ENCODE data around the gene CYLD.

The CYLD gene

DNA sequence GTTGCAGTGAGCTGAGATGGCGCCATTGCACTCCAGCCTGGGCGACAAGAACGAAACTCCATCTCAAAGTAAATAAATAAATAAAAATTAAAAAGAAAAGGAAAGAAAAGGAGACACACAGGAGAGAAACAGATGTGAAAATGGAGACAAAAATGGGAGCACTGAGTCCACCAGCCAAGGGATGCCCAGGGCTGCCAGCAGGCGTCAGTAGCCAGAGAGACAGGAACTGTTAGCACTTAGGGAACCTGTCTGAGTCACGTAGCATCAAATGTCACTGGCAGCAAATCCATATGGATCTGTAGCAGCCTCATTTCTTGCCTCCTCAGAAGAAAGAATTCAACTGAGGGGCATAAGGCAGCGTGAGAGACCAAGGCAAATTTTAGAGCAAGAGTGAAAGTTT is 79.7 kb downstream of the CYLD start:
- H3K27ac ChIP-seq (replicated peaks) = no peak overlapping the region
- H3K27me3 ChIP-seq (ENCODE audit: insufficient read depth, poor library complexity, severe bottlenecking) = peaks cover 7% of the 10 kb centered on the region
- H3K4me3 ChIP-seq (replicated peaks; ENCODE audit: insufficient read depth, low read length) = no peak overlapping the region
- no peak for DNase-seq (ENCODE audit: low read depth in 1 of 2, low spot score in 1 of 2)
- TF ChIP-seq SPI1 (IDR thresholded peaks at IDR 0.05; ENCODE audit: borderline replicate concordance, low read depth) = no peak
- no peak for TF ChIP-seq GABPA (IDR thresholded peaks at IDR 0.05; ENCODE audit: low read depth)
- TF ChIP-seq, protein P1, sequence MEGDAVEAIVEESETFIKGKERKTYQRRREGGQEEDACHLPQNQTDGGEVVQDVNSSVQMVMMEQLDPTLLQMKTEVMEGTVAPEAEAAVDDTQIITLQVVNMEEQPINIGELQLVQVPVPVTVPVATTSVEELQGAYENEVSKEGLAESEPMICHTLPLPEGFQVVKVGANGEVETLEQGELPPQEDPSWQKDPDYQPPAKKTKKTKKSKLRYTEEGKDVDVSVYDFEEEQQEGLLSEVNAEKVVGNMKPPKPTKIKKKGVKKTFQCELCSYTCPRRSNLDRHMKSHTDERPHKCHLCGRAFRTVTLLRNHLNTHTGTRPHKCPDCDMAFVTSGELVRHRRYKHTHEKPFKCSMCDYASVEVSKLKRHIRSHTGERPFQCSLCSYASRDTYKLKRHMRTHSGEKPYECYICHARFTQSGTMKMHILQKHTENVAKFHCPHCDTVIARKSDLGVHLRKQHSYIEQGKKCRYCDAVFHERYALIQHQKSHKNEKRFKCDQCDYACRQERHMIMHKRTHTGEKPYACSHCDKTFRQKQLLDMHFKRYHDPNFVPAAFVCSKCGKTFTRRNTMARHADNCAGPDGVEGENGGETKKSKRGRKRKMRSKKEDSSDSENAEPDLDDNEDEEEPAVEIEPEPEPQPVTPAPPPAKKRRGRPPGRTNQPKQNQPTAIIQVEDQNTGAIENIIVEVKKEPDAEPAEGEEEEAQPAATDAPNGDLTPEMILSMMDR (IDR thresholded peaks at IDR 0.05; ENCODE audit: insufficient read depth, low read length) = no peak

DNA sequence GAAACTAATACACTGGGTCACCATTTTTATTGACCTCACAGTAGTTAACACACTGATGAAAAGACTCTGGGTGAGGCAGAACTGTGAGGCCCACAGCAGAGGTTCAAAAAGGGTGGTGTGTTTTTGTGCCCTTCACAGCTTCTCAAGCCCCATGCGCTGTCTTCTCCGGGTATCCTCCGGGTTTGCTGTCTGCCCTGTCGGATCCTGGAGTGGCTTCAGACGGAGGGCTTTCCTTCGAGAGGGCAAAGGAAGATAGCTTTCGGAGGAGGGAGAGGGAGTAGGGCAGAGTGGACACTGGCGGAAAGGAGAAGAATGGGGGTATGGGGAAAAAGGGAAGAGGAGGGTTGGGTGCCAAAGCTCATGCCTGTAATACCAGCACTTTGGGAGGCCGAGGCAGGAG is 80.8 kb downstream of the CYLD start:
- H3K27me3 ChIP-seq (ENCODE audit: insufficient read depth, poor library complexity, severe bottlenecking) = peaks cover 12% of the 10 kb centered on the region
- DNase-seq (ENCODE audit: low read depth in 1 of 2, low spot score in 1 of 2) = no peak
- no peak overlapping the region for H3K27ac ChIP-seq (replicated peaks)
- H3K4me3 ChIP-seq (replicated peaks; ENCODE audit: insufficient read depth, low read length) = no peak overlapping the region
- TF ChIP-seq, protein P2, sequence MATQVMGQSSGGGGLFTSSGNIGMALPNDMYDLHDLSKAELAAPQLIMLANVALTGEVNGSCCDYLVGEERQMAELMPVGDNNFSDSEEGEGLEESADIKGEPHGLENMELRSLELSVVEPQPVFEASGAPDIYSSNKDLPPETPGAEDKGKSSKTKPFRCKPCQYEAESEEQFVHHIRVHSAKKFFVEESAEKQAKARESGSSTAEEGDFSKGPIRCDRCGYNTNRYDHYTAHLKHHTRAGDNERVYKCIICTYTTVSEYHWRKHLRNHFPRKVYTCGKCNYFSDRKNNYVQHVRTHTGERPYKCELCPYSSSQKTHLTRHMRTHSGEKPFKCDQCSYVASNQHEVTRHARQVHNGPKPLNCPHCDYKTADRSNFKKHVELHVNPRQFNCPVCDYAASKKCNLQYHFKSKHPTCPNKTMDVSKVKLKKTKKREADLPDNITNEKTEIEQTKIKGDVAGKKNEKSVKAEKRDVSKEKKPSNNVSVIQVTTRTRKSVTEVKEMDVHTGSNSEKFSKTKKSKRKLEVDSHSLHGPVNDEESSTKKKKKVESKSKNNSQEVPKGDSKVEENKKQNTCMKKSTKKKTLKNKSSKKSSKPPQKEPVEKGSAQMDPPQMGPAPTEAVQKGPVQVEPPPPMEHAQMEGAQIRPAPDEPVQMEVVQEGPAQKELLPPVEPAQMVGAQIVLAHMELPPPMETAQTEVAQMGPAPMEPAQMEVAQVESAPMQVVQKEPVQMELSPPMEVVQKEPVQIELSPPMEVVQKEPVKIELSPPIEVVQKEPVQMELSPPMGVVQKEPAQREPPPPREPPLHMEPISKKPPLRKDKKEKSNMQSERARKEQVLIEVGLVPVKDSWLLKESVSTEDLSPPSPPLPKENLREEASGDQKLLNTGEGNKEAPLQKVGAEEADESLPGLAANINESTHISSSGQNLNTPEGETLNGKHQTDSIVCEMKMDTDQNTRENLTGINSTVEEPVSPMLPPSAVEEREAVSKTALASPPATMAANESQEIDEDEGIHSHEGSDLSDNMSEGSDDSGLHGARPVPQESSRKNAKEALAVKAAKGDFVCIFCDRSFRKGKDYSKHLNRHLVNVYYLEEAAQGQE (IDR thresholded peaks at IDR 0.05; ENCODE audit: insufficient replicate concordance, low read depth) = no peak
- no peak for TF ChIP-seq GABPA (IDR thresholded peaks at IDR 0.05; ENCODE audit: low read depth)
- TF ChIP-seq, protein P1 (IDR thresholded peaks at IDR 0.05; ENCODE audit: insufficient read depth, low read length) = no peak
- TF ChIP-seq POLR2AphosphoS5 (IDR thresholded peaks at IDR 0.05; ENCODE audit: low read depth) = no peak
- TF ChIP-seq SPI1 (IDR thresholded peaks at IDR 0.05; ENCODE audit: borderline replicate concordance, low read depth) = no peak

DNA sequence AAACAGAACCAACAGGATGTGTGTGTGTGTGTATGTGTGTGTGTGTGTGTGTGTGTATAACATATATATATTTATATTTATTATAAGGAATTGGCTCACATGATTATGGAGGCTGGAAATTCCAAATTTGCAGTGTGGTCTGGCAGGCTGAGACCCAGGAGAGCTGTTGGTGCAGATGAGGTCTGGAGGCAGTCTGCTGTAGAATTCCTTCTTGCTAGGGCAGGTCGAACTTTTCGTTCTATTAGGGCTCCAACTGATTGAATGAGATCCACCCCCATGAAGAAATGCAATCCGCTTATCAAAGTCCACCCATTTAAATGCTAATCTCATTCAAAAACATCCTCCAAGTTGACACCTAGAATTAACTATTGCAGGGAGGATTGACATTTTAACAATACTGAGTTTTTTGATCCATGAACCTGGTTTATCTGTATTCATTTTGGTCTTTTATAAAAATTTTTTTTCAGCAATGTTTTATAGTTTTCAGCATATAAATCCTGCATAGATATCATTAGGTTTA is 85.0 kb downstream of the CYLD start:
- H3K27ac ChIP-seq (replicated peaks) = no peak overlapping the region
- peaks cover 13% of the 10 kb centered on the region for H3K27me3 ChIP-seq (ENCODE audit: insufficient read depth, poor library complexity, severe bottlenecking)
- H3K4me3 ChIP-seq (replicated peaks; ENCODE audit: insufficient read depth, low read length) = no peak overlapping the region
- TF ChIP-seq, protein P2 (IDR thresholded peaks at IDR 0.05; ENCODE audit: insufficient replicate concordance, low read depth) = no peak
- DNase-seq (ENCODE audit: low read depth in 1 of 2, low spot score in 1 of 2) = no peak

DNA sequence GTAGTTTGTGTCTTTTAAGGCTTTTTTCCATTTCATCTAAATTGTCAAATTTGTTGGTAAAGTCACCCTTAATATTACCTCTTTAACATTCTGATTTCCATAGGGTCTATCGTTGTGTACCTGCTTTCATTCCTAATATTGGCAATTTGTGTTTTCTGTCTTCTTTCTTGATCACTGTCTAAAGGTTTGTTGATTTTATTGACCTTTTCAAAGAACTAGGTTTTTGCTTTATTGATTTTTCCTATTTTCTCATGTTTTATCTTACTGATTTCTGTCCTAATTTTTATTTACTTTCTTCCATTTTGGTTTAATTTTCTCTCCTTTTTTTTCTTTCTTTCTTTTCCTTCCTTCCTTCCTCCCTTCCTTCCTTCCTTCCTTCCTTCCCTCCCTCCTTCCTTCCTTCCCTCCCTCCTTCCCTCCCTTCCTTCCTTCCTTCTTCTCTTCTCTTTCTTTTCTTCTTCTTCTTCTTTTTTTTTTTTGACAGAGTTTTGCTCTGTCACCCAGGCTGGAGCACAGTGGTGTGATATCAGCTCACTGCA is 86.3 kb downstream of the CYLD start:
- no peak for DNase-seq (ENCODE audit: low read depth in 1 of 2, low spot score in 1 of 2)
- no peak for TF ChIP-seq SPI1 (IDR thresholded peaks at IDR 0.05; ENCODE audit: borderline replicate concordance, low read depth)
- TF ChIP-seq, protein P1 (IDR thresholded peaks at IDR 0.05; ENCODE audit: insufficient read depth, low read length) = no peak
- no peak for TF ChIP-seq GABPA (IDR thresholded peaks at IDR 0.05; ENCODE audit: low read depth)
- TF ChIP-seq, protein P2 (IDR thresholded peaks at IDR 0.05; ENCODE audit: insufficient replicate concordance, low read depth) = no peak
- TF ChIP-seq POLR2AphosphoS5 (IDR thresholded peaks at IDR 0.05; ENCODE audit: low read depth) = no peak
- H3K27ac ChIP-seq (replicated peaks) = no peak overlapping the region
- peaks cover 17% of the 10 kb centered on the region for H3K27me3 ChIP-seq (ENCODE audit: insufficient read depth, poor library complexity, severe bottlenecking)
- no peak overlapping the region for H3K4me3 ChIP-seq (replicated peaks; ENCODE audit: insufficient read depth, low read length)
